Vagina (tissue), 2 donors: ENCODE measurements around the gene TMEM222. TPM values are rescaled to one million over a fixed set of nuclear protein-coding genes. Genes with fewer than 3 reads are reported as not detected.
A peak's percentile ranks its signal among the peaks of the same experiment; 100 is the strongest.

ENCODE experiments used
- DNase-seq, 2 donors: peaks; one replicate each; pipeline ENCODE4 v3.0.0-alpha.2; 2017; ENCODE audit errors: extremely low spot score in 2 of 2
- H3K27ac ChIP-seq: fragments of 200-600 bp; sonication (generic); one replicate; pipeline ENCODE4 v1.5.1; 2019
- H3K27me3 ChIP-seq: fragments of 200-600 bp; sonication (generic); one replicate; pipeline ENCODE4 v1.5.1; 2019
- H3K36me3 ChIP-seq, 2 donors: fragments of 200-600 bp; sonication (generic); one replicate each; pipeline ENCODE4 v1.5.1; 2017 to 2019
- H3K4me1 ChIP-seq: fragments of 200-600 bp; sonication (generic); one replicate; pipeline ENCODE4 v1.5.1; 2019
- H3K4me3 ChIP-seq, 2 donors: fragments of 200-600 bp; sonication (generic); 1 replicate in 1 of 2; 2 replicates in 1 of 2; pipeline ENCODE4 v1.5.1; 2016 to 2019
- H3K9me3 ChIP-seq: fragments of 200-600 bp; sonication (generic); one replicate; pipeline ENCODE4 v1.5.1; 2019
- CTCF ChIP-seq, 3 experiments: fragments of 450-650 bp in 2 of 3; fragments of 200-600 bp in 1 of 3; sonication (generic) in 1 of 3; IDR thresholded peaks; one replicate each; pipeline ENCODE4 v1.5.1; 2017 to 2019; ENCODE audit warnings: antibody characterized with exemption in 3 of 3, mild to moderate bottlenecking in 2 of 3, moderate library complexity in 2 of 3
- POLR2A ChIP-seq, 2 donors: fragments of 450-650 bp; IDR thresholded peaks; one replicate each; pipeline ENCODE4 v1.6.1; 2017; ENCODE audit warnings: antibody characterized with exemption in 2 of 2, mild to moderate bottlenecking in 2 of 2, moderate library complexity in 2 of 2
- POLR2AphosphoS5 ChIP-seq, 2 donors: sonication (generic); formaldehyde crosslinking; IDR thresholded peaks; one replicate each; pipeline ENCODE4 v1.9.0; 2017; ENCODE audit warnings: antibody characterized with exemption in 2 of 2, mild to moderate bottlenecking in 2 of 2, low read depth in 1 of 2; ENCODE audit not compliant: insufficient read depth in 1 of 2
- intact Hi-C: fragments of 100-400 bp; cut with DNase I; formaldehyde crosslinking; loops from one replicate; pipeline ENCODE4 v1.15.1; 2023
- total RNA-seq: library from RNA; depleted of rRNA; stranded (reverse); fragments of >200 nt; gene quantifications from one replicate; pipeline ENCODE4 v1.2.3, GENCODE V29; 2016

TMEM222 gene
- total RNA-seq, 1 donor from 2014 or later = 30.7 TPM

GRCh38 chr1:27322569-27323240 is 742 bp downstream of the TMEM222 start:
- Histone ChIP-seq H3K4me1 (peaks cover 51% of the 10 kb centered on the region), H3K4me3 (peak overlapping the region; percentile 79 to 90), H3K27me3 (no peaks in the 10 kb centered on the region), H3K36me3 (peaks cover 0 to 18% of the 10 kb centered on the region in 2 donors), H3K27ac (peak overlapping the region; percentile 75), H3K9me3 (no peaks in the 10 kb centered on the region)
- TF ChIP-seq POLR2A (IDR thresholded peaks at IDR 0.05) = no peak
- TF ChIP-seq POLR2AphosphoS5 (IDR thresholded peaks at IDR 0.05; ENCODE audit: insufficient read depth in 1 of 2, low read depth in 1 of 2) = no peak
- no peak for TF ChIP-seq CTCF (IDR thresholded peaks at IDR 0.05)
- intact Hi-C loops = no loop called here
- DNase-seq = no peak

GRCh38 chr1:27325286-27325685 is 3.3 kb downstream of the TMEM222 start:
- no peak for DNase-seq
- H3K9me3 ChIP-seq = no peaks in the 10 kb centered on the region
- peaks cover 53% of the 10 kb centered on the region for H3K4me1 ChIP-seq
- no peak overlapping the region for H3K4me3 ChIP-seq
- TF ChIP-seq CTCF (IDR thresholded peaks at IDR 0.05) (no peak), POLR2AphosphoS5 (IDR thresholded peaks at IDR 0.05; ENCODE audit: insufficient read depth in 1 of 2, low read depth in 1 of 2) (no peak), POLR2A (IDR thresholded peaks at IDR 0.05) (no peak)
- no peaks in the 10 kb centered on the region for H3K27me3 ChIP-seq
- H3K27ac ChIP-seq = no peak overlapping the region
- intact Hi-C loops = no loop called here
- peaks cover 0 to 26% of the 10 kb centered on the region in 2 donors for H3K36me3 ChIP-seq

- Histone ChIP-seq H3K27me3 (no peaks in the 10 kb centered on the region), H3K9me3 (no peaks in the 10 kb centered on the region), H3K4me3 (no peak overlapping the region), H3K4me1 (peaks cover 48% of the 10 kb centered on the region), H3K36me3 (peaks cover 0 to 37% of the 10 kb centered on the region in 2 donors), H3K27ac (no peak overlapping the region)
- TF ChIP-seq POLR2A (IDR thresholded peaks at IDR 0.05) = no peak
- no peak for TF ChIP-seq CTCF (IDR thresholded peaks at IDR 0.05)
- TF ChIP-seq POLR2AphosphoS5 (IDR thresholded peaks at IDR 0.05; ENCODE audit: insufficient read depth in 1 of 2, low read depth in 1 of 2) = no peak
- DNase-seq = no peak
- intact Hi-C loops = no loop called here
Observed at GRCh38 chr1:27327964-27328363, 6.0 kb downstream of the TMEM222 start.

- H3K27me3 ChIP-seq = no peaks in the 10 kb centered on the region
- H3K4me1 ChIP-seq = peaks cover 21% of the 10 kb centered on the region
- no peaks in the 10 kb centered on the region for H3K9me3 ChIP-seq
- H3K36me3 ChIP-seq = peaks cover 0 to 54% of the 10 kb centered on the region in 2 donors
- DNase-seq = no peak
- no peak for TF ChIP-seq POLR2AphosphoS5 (IDR thresholded peaks at IDR 0.05; ENCODE audit: insufficient read depth in 1 of 2, low read depth in 1 of 2)
- TF ChIP-seq CTCF (IDR thresholded peaks at IDR 0.05) = no peak
- TF ChIP-seq POLR2A (IDR thresholded peaks at IDR 0.05) = no peak
- no peak overlapping the region for H3K4me3 ChIP-seq
- no peak overlapping the region for H3K27ac ChIP-seq
- intact Hi-C loops = no loop called here
Observed at GRCh38 chr1:27330786-27331185, 8.8 kb downstream of the TMEM222 start.

GRCh38 chr1:27331426-27331825 is 9.5 kb downstream of the TMEM222 start:
- H3K36me3 ChIP-seq = peaks cover 0 to 54% of the 10 kb centered on the region in 2 donors
- H3K4me3 ChIP-seq = no peak overlapping the region
- TF ChIP-seq POLR2AphosphoS5 (IDR thresholded peaks at IDR 0.05; ENCODE audit: insufficient read depth in 1 of 2, low read depth in 1 of 2) (no peak), POLR2A (IDR thresholded peaks at IDR 0.05) (no peak), CTCF (IDR thresholded peaks at IDR 0.05) (no peak)
- H3K27me3 ChIP-seq = no peaks in the 10 kb centered on the region
- DNase-seq = no peak
- intact Hi-C loops = no loop called here
- H3K4me1 ChIP-seq = peaks cover 15% of the 10 kb centered on the region
- no peak overlapping the region for H3K27ac ChIP-seq
- no peaks in the 10 kb centered on the region for H3K9me3 ChIP-seq
